GM18907 (cell line): ENCODE results near the gene FRG2C.
"Not testable (repeated sequence)": the region's sequence is repeated elsewhere in the genome, so short reads cannot be mapped to it uniquely, and the experiment has no call there.

Experiments
- ATAC-seq: cut with Tn5 transposase; IDR thresholded peaks from one replicate; pipeline ENCODE4 v1.9.1; 2021; ENCODE audit warnings: mild to moderate bottlenecking, moderate library complexity; ENCODE audit not compliant: unreplicated experiment

FRG2C gene

GRCh38 chr3:75668759-75669347 lies 4.7 kb downstream of the FRG2C start:
- peak; percentile 83 for ATAC-seq

GRCh38 chr3:75669348-75670297 lies 5.5 kb downstream of the FRG2C start:
- peak; percentile 76 for ATAC-seq

GRCh38 chr3:75670298-75671286 lies 6.5 kb downstream of the FRG2C start:
- ATAC-seq, result not testable (repeated sequence)

- not testable (repeated sequence) for ATAC-seq
Measured at GRCh38 chr3:75671287-75672139, 7.4 kb downstream of the FRG2C start.

- not testable (repeated sequence) for ATAC-seq
Measured at GRCh38 chr3:75672140-75672775, 8.1 kb downstream of the FRG2C start.

- ATAC-seq, result not testable (repeated sequence)
Measured at GRCh38 chr3:75683965-75684364, 19.8 kb downstream of the FRG2C start.

GRCh38 chr3:75687323-75687722 lies 23.2 kb downstream of the FRG2C start:
- ATAC-seq, result no peak

- ATAC-seq, result no peak
Measured at GRCh38 chr3:75692061-75692460, 27.9 kb downstream of the FRG2C start.
